Mesenchymal stem cell (in vitro differentiated cells and primary cell): ENCODE results near the gene MNT.

ENCODE experiments used
- DNase-seq: peaks from one replicate; pipeline ENCODE4 v3.0.0-alpha.2; 2013
- H2AFZ ChIP-seq: one replicate; pipeline ENCODE4 v1.6.1; 2013; ENCODE audit warnings: low read depth, mild to moderate bottlenecking, control low read depth, inconsistent platforms, low read length, moderate library complexity
- H2AK5ac ChIP-seq: 2 replicates; pipeline ENCODE4 v1.6.1; 2013; ENCODE audit warnings: low read length, moderate library complexity, mild to moderate bottlenecking, inconsistent platforms; ENCODE audit not compliant: severe bottlenecking
- H2BK120ac ChIP-seq: one replicate; pipeline ENCODE4 v1.6.1; 2013; ENCODE audit warnings: low read depth, mild to moderate bottlenecking, inconsistent platforms, low read length, moderate library complexity
- H2BK12ac ChIP-seq, 2 experiments: one replicate each; pipeline ENCODE4 v1.6.1; 2013; ENCODE audit warnings: inconsistent platforms in 2 of 2, low read length in 2 of 2, mild to moderate bottlenecking in 2 of 2, moderate library complexity in 2 of 2, control low read depth in 1 of 2
- H2BK15ac ChIP-seq: one replicate; pipeline ENCODE4 v1.6.1; 2013; ENCODE audit warnings: mild to moderate bottlenecking, low read depth, inconsistent platforms; ENCODE audit not compliant: poor library complexity, severe bottlenecking
- H2BK5ac ChIP-seq: 2 replicates; pipeline ENCODE4 v1.6.1; 2013; ENCODE audit warnings: low read depth, mild to moderate bottlenecking, low read length, control low read depth, inconsistent platforms; ENCODE audit not compliant: poor library complexity, severe bottlenecking
- H3K14ac ChIP-seq, 2 experiments: one replicate each; pipeline ENCODE4 v1.6.1; 2013; ENCODE audit warnings: inconsistent platforms in 2 of 2, low read length in 2 of 2, control low read depth in 1 of 2, mild to moderate bottlenecking in 1 of 2, moderate library complexity in 1 of 2
- H3K18ac ChIP-seq, 2 experiments: one replicate each; pipeline ENCODE4 v1.6.1; 2013; ENCODE audit warnings: inconsistent platforms in 2 of 2, low read length in 2 of 2, control low read depth in 1 of 2, low read depth in 1 of 2, mild to moderate bottlenecking in 1 of 2
- H3K23ac ChIP-seq, 2 experiments: one replicate each; pipeline ENCODE4 v1.6.1; 2013; ENCODE audit warnings: inconsistent platforms in 2 of 2, low read length in 2 of 2, mild to moderate bottlenecking in 2 of 2, moderate library complexity in 2 of 2, control low read depth in 1 of 2
- H3K27ac ChIP-seq: 2 replicates; pipeline ENCODE4 v1.5.1; 2013; ENCODE audit warnings: mild to moderate bottlenecking, moderate library complexity, low read length, control low read depth, inconsistent platforms; ENCODE audit not compliant: poor library complexity, severe bottlenecking
- H3K27me3 ChIP-seq, 2 experiments: 2 replicates each; pipeline versions ENCODE4 v1.6.1 to v1.7.0; 2013; ENCODE audit warnings: low read length in 2 of 2, mild to moderate bottlenecking in 2 of 2, moderate library complexity in 2 of 2, control low read depth in 1 of 2, inconsistent platforms in 1 of 2; ENCODE audit not compliant: control insufficient read depth in 1 of 2, insufficient read depth in 1 of 2
- H3K36me3 ChIP-seq, 2 experiments: 2 replicates each; pipeline versions ENCODE4 v1.6.1 to v1.7.0; 2013; ENCODE audit warnings: low read length in 2 of 2, control low read depth in 1 of 2, inconsistent platforms in 1 of 2, low read depth in 1 of 2, mild to moderate bottlenecking in 1 of 2; ENCODE audit not compliant: insufficient read depth in 2 of 2, control insufficient read depth in 1 of 2
- H3K4ac ChIP-seq, 2 experiments: one replicate each; pipeline ENCODE4 v1.6.1; 2013; ENCODE audit warnings: inconsistent platforms in 2 of 2, low read length in 2 of 2, mild to moderate bottlenecking in 2 of 2, moderate library complexity in 2 of 2, control low read depth in 1 of 2, low read depth in 1 of 2
- H3K4me1 ChIP-seq: 2 replicates; pipeline ENCODE4 v1.6.1; 2013; ENCODE audit warnings: low read depth, low read length, control low read depth; ENCODE audit not compliant: control insufficient read depth, insufficient read depth
- H3K4me2 ChIP-seq: 2 replicates; pipeline ENCODE4 v1.6.1; 2013; ENCODE audit warnings: low read length, mild to moderate bottlenecking, inconsistent platforms; ENCODE audit not compliant: poor library complexity, severe bottlenecking
- H3K4me3 ChIP-seq, 2 experiments: 2 replicates each; pipeline versions ENCODE4 v1.5.1 to v1.7.0; 2013; ENCODE audit warnings: low read length in 2 of 2, mild to moderate bottlenecking in 2 of 2, control low read depth in 1 of 2, low read depth in 1 of 2; ENCODE audit not compliant: insufficient read depth in 1 of 2
- H3K79me1 ChIP-seq: replicated peaks from 2 replicates; pipeline ENCODE4 v1.6.1; 2013; ENCODE audit warnings: mild to moderate bottlenecking, control low read depth, low read length, inconsistent platforms; ENCODE audit not compliant: poor library complexity, severe bottlenecking
- H3K9ac ChIP-seq: 2 replicates; pipeline ENCODE4 v1.7.0; 2013; ENCODE audit warnings: mild to moderate bottlenecking, low read length, moderate library complexity
- H3K9me3 ChIP-seq: 2 replicates; pipeline ENCODE4 v1.7.0; 2013; ENCODE audit warnings: mild to moderate bottlenecking, low read length; ENCODE audit not compliant: control insufficient read depth
- H4K8ac ChIP-seq: one replicate; pipeline ENCODE4 v1.6.1; 2013; ENCODE audit warnings: inconsistent platforms, mild to moderate bottlenecking, low read length, moderate library complexity
- H4K91ac ChIP-seq: one replicate; pipeline ENCODE4 v1.6.1; 2013; ENCODE audit warnings: mild to moderate bottlenecking, low read length, inconsistent platforms
- WGBS: methylation state at CpG from one replicate; pipeline ENCODE4 v1.1.7; 2013; ENCODE audit warnings: mixed read lengths; 5-methylcytosine and 5-hydroxymethylcytosine counted together

Gene MNT

GRCh38 chr17:2412561-2413021 is 11.7 kb upstream of the MNT start:
- H2AFZ ChIP-seq = peak overlapping the region; percentile 24
- H2BK15ac ChIP-seq = no peak overlapping the region
- H3K9ac ChIP-seq = peak overlapping the region; percentile 27
- H3K27me3 ChIP-seq = no peaks in the 10 kb centered on the region
- no peaks in the 10 kb centered on the region for H3K9me3 ChIP-seq
- H2BK120ac ChIP-seq = no peak overlapping the region
- H3K36me3 ChIP-seq = peaks cover 23 to 24% of the 10 kb centered on the region in 2 experiments
- no peak overlapping the region for H4K91ac ChIP-seq
- H3K4me1 ChIP-seq = peaks cover 6% of the 10 kb centered on the region
- 14% methylated on average over 1 of the region's 2 CpGs for WGBS
- H2BK5ac ChIP-seq = no peak overlapping the region
- no peak overlapping the region for H3K4me2 ChIP-seq
- no peak overlapping the region for H3K14ac ChIP-seq
- H2BK12ac ChIP-seq = peak overlapping the region in 1 of 2 experiments; percentile 39
- H4K8ac ChIP-seq = peak overlapping the region; percentile 75
- H3K18ac ChIP-seq = no peak overlapping the region
- peaks cover 23% of the 10 kb centered on the region for H3K79me1 ChIP-seq
- peak overlapping the region; percentile 78 for H2AK5ac ChIP-seq
- DNase-seq = peak; percentile 66
- H3K4ac ChIP-seq = peak overlapping the region in 1 of 2 experiments; percentile 67
- no peak overlapping the region for H3K4me3 ChIP-seq
- H3K27ac ChIP-seq = peak overlapping the region; percentile 68
- H3K23ac ChIP-seq = no peak overlapping the region

DNA sequence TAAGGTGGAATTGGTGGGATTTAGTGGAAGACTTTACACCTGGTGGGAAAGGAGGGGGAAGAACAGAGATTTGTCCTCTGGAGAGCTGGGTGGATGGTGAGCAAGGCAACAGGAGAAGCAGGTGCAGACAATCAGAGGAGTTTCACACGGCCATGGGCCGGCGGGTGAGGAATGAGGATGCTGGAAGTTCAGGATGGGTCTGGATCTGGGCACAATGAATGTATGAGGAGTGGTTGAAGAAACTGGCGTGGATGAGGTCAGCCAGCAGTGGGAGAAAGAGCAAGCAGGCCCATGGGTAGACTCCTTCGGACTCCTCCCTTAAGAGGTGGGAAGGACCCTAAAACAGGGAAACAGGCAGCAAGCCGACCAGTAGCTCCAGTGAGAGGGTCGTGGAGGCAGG is 10.1 kb upstream of the MNT start:
- Histone ChIP-seq H3K14ac (no peak overlapping the region), H2AFZ (no peak overlapping the region), H3K27ac (no peak overlapping the region), H2AK5ac (peak overlapping the region; percentile 40), H3K9ac (no peak overlapping the region), H3K4me3 (no peak overlapping the region), H3K4ac (peak overlapping the region in 1 of 2 experiments; percentile 79), H2BK5ac (no peak overlapping the region), H4K8ac (no peak overlapping the region), H3K36me3 (peaks cover 23 to 24% of the 10 kb centered on the region in 2 experiments), H4K91ac (no peak overlapping the region), H3K27me3 (no peaks in the 10 kb centered on the region), H3K4me1 (peaks cover 19% of the 10 kb centered on the region), H3K23ac (no peak overlapping the region), H2BK120ac (no peak overlapping the region), H3K79me1 (peaks cover 19% of the 10 kb centered on the region), H3K18ac (no peak overlapping the region), H2BK15ac (peak overlapping the region; percentile 65), H3K4me2 (no peak overlapping the region), H3K9me3 (no peaks in the 10 kb centered on the region), H2BK12ac (no peak overlapping the region)
- 97% methylated on average over 7 of the region's 7 CpGs for whole genome bisulfite sequencing
- DNase-seq = no peak

- WGBS = 23% methylated on average over 14 of the region's 15 CpGs
- Histone ChIP-seq H3K14ac (peak overlapping the region in 1 of 2 experiments; percentile 77), H3K18ac (peak overlapping the region; percentile 72 to 98), H3K36me3 (peaks cover 6 to 7% of the 10 kb centered on the region in 2 experiments), H2BK15ac (peak overlapping the region; percentile 36), H3K9me3 (no peaks in the 10 kb centered on the region), H2AK5ac (peak overlapping the region; percentile 90), H2BK120ac (peak overlapping the region; percentile 87), H3K4me3 (peak overlapping the region in 1 of 2 experiments; percentile 39), H4K91ac (peak overlapping the region; percentile 67), H3K9ac (peak overlapping the region; percentile 87), H3K27me3 (no peaks in the 10 kb centered on the region), H3K79me1 (peaks cover 5% of the 10 kb centered on the region), H3K4ac (peak overlapping the region; percentile 73 to 97), H3K23ac (no peak overlapping the region), H3K4me1 (peaks cover 25% of the 10 kb centered on the region), H3K27ac (peak overlapping the region; percentile 53), H3K4me2 (peak overlapping the region; percentile 41), H2BK12ac (peak overlapping the region; percentile 33 to 98), H4K8ac (peak overlapping the region; percentile 87), H2AFZ (peak overlapping the region; percentile 19), H2BK5ac (no peak overlapping the region)
- DNase-seq = peak; percentile 97
Measured at GRCh38 chr17:2406903-2407790, 6.3 kb upstream of the MNT start.

DNA sequence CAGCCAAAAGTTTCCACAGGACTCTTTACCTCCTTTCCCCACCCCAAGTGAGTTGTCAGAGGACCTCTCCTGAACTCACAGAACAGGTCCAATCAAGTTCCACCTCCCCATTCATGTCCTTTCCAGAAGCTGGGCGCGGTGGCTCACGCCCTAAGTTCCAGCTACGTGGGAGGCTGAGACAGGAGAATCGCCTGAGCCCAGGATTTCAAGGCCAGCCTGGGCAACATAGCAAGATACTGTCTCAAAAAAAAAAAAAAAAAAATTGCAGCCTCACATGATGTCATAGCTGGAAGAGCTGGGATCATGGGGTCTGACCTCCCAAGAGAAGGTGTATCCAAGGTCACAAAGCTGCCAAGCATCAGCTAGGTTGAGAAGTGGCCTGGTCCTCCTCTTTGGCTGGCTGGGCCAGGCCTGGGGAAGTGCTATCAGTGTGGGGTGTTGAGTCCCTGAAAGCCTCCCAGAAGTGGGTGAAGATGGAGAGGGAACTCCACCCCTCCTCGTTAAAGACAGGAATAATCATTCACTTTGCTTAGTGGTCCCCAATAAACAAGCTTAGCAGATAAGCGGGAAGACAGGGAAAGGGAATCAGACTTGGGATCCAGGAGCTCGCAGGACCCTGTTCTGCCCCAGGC is 5.5 kb upstream of the MNT start:
- H3K4me2 ChIP-seq = peak overlapping the region; percentile 41
- WGBS = 72% methylated on average over 8 of the region's 8 CpGs

More for the DNA sequence above, 5.5 kb upstream of the MNT start:
- H3K36me3 ChIP-seq = peaks cover 6 to 7% of the 10 kb centered on the region in 2 experiments
- DNase-seq = no peak
- H2AK5ac ChIP-seq = peak overlapping the region; percentile 68
- peak overlapping the region; percentile 99 for H2BK15ac ChIP-seq
- peaks cover 5% of the 10 kb centered on the region for H3K79me1 ChIP-seq
- H3K23ac ChIP-seq = no peak overlapping the region
- peak overlapping the region in 1 of 2 experiments; percentile 39 for H3K4me3 ChIP-seq
- H3K18ac ChIP-seq = peak overlapping the region; percentile 71 to 91
- H3K9me3 ChIP-seq = no peaks in the 10 kb centered on the region
- H2AFZ ChIP-seq = no peak overlapping the region
- H4K91ac ChIP-seq = peak overlapping the region; percentile 95
- H2BK120ac ChIP-seq = peak overlapping the region; percentile 87
- H2BK12ac ChIP-seq = peak overlapping the region; percentile 76 to 92
- peak overlapping the region; percentile 49 to 75 for H3K4ac ChIP-seq
- H3K27me3 ChIP-seq = no peaks in the 10 kb centered on the region
- peak overlapping the region; percentile 53 for H3K27ac ChIP-seq
- peak overlapping the region; percentile 87 for H4K8ac ChIP-seq
- H3K4me1 ChIP-seq = peaks cover 25% of the 10 kb centered on the region
- peak overlapping the region in 1 of 2 experiments; percentile 44 for H3K14ac ChIP-seq
- peak overlapping the region; percentile 87 for H3K9ac ChIP-seq
- H2BK5ac ChIP-seq = no peak overlapping the region
